ENCODE measurements around the gene KCNQ2.

KCNQ2 gene

DNA sequence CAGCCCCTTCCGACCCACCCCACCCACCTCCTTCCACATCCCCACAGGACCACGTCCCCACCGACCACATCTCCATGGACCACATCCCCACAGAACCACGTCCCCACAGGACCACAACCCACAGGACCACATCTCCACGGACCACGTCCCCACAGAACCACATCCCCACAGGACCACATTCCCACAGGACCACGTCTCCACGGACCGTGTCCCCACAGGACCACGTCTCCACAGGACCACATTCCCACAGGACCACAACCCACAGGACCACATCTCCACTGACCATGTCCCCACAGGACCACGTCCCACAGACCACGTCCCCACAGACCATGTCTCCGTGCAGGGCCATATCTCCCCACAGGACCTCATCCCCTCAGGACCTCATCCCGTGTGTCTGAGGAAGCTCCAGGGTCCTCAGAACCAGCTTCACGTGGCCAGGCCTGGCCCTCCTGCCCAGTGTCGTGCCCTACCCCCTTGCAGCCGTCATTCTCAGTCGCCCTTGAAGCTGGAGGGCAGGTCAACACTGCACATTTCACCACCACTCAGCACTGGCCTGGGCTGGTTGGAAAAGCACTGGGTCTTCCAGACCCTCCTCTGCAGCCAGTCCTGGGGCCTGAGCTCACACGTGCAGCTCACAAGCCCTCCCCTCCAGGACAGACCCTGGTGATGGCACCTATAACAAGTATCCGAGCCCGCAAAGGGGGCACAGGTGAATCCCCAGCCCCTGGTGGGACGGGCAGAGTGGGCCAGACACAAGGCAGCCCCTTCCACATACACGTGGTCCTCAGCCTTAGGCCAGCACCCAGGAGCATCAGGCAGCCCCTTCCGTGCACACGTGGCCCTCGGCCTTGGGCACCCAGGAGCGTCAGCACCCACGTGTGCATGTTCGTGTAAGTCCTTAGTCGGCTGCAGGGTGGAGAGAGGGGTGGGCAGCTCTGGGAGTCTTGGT is 115.2 kb downstream of the KCNQ2 start:
- Histone ChIP-seq H3F3A (ENCODE audit: insufficient read depth) (no peaks in the 10 kb centered on the region), H4K20me1 (ENCODE audit: low read depth, low read length) (no peaks in the 10 kb centered on the region), H3K9ac (ENCODE audit: low read length) (no peak overlapping the region), H3K27ac (ENCODE audit: low read depth, low read length) (no peak overlapping the region), H3K4me3 (ENCODE audit: insufficient read depth, low read length, poor library complexity, severe bottlenecking) (no peak overlapping the region), H3K79me2 (ENCODE audit: insufficient read depth, low read length) (no peaks in the 10 kb centered on the region), H3K9me2 (replicated peaks; ENCODE audit: insufficient read depth, low read length) (no peaks in the 10 kb centered on the region), H2AFZ (ENCODE audit: low read depth, low read length, severe bottlenecking) (no peak overlapping the region), H3K36me3 (ENCODE audit: low read length) (no peaks in the 10 kb centered on the region), H3K4me2 (ENCODE audit: low read depth, low read length, poor library complexity, severe bottlenecking) (no peak overlapping the region), H3K9me3 (ENCODE audit: insufficient read depth, low read length) (no peaks in the 10 kb centered on the region), H3K27me3 (ENCODE audit: low read length) (no peaks in the 10 kb centered on the region)
- TF ChIP-seq EZH2phosphoT487 (conservative IDR thresholded peaks at IDR 0.05; ENCODE audit: low read length) = no peak
- TF ChIP-seq, protein P1, sequence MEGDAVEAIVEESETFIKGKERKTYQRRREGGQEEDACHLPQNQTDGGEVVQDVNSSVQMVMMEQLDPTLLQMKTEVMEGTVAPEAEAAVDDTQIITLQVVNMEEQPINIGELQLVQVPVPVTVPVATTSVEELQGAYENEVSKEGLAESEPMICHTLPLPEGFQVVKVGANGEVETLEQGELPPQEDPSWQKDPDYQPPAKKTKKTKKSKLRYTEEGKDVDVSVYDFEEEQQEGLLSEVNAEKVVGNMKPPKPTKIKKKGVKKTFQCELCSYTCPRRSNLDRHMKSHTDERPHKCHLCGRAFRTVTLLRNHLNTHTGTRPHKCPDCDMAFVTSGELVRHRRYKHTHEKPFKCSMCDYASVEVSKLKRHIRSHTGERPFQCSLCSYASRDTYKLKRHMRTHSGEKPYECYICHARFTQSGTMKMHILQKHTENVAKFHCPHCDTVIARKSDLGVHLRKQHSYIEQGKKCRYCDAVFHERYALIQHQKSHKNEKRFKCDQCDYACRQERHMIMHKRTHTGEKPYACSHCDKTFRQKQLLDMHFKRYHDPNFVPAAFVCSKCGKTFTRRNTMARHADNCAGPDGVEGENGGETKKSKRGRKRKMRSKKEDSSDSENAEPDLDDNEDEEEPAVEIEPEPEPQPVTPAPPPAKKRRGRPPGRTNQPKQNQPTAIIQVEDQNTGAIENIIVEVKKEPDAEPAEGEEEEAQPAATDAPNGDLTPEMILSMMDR (IDR thresholded peaks at IDR 0.05; ENCODE audit: insufficient read depth, low read length, poor library complexity, severe bottlenecking) = no peak

DNA sequence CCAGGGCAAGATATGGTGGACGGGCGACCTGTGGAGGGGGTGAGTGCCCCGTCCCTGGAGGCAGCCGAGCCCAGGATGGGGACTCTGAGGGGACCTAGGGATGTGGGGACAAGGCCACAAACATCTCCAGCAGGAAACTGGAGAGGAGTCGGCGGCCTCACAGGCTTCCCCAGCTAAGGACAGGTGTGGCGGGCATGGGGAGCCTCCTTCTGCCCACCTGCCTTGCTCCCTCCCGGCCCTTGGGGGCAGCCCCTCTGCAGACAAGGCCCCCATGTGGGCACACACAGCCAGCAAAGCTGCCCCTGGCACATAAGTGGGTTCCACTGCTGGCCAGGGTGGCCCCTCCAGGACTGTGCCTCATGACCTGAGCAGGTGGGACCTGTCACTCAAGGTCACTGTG is 115.9 kb downstream of the KCNQ2 start:
- no peaks in the 10 kb centered on the region for H3K36me3 ChIP-seq (ENCODE audit: low read length)
- H3K9me3 ChIP-seq (ENCODE audit: insufficient read depth, low read length) = no peaks in the 10 kb centered on the region
- H3K9ac ChIP-seq (ENCODE audit: low read length) = no peak overlapping the region
- H3K27me3 ChIP-seq (ENCODE audit: low read length) = no peaks in the 10 kb centered on the region
- H3K9me2 ChIP-seq (replicated peaks; ENCODE audit: insufficient read depth, low read length) = no peaks in the 10 kb centered on the region
- H3K79me2 ChIP-seq (ENCODE audit: insufficient read depth, low read length) = no peaks in the 10 kb centered on the region
- H3K4me3 ChIP-seq (ENCODE audit: insufficient read depth, low read length, poor library complexity, severe bottlenecking) = no peak overlapping the region
- H3K27ac ChIP-seq (ENCODE audit: low read depth, low read length) = no peak overlapping the region
- TF ChIP-seq, protein P1 (IDR thresholded peaks at IDR 0.05; ENCODE audit: insufficient read depth, low read length, poor library complexity, severe bottlenecking) = no peak
- no peak for TF ChIP-seq EZH2phosphoT487 (conservative IDR thresholded peaks at IDR 0.05; ENCODE audit: low read length)
- no peak overlapping the region for H2AFZ ChIP-seq (ENCODE audit: low read depth, low read length, severe bottlenecking)
- H3F3A ChIP-seq (ENCODE audit: insufficient read depth) = no peaks in the 10 kb centered on the region
- H3K4me2 ChIP-seq (ENCODE audit: low read depth, low read length, poor library complexity, severe bottlenecking) = no peak overlapping the region
- H4K20me1 ChIP-seq (ENCODE audit: low read depth, low read length) = no peaks in the 10 kb centered on the region

DNA sequence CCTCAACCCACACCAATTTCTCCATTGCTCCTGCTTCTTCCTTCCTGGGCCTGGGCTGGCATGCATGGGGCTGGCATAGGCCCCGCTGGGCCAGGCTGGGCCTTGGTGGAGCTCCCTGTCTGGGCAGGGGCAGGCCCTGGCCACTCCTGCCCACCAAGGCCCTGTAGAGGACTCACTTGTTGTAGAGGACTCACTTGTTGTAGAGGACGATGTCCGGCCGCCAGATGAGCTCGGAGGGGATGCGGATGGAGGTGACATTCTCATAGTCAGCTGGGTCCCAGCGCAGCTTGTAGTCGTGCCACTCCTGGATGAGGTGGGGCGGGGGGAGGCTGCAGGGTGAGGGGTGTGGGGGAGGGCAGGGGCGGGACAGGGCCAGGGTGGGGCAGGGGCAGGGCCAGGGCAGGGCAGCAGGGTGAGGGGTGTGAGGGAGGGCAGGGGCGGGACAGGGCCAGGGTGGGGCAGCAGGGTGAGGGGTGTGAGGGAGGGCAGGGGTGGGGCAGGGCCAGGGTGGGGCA is 116.6 kb downstream of the KCNQ2 start:
- Histone ChIP-seq H3K79me2 (ENCODE audit: insufficient read depth, low read length) (no peaks in the 10 kb centered on the region), H2AFZ (ENCODE audit: low read depth, low read length, severe bottlenecking) (no peak overlapping the region), H3K4me3 (ENCODE audit: insufficient read depth, low read length, poor library complexity, severe bottlenecking) (no peak overlapping the region), H3K9ac (ENCODE audit: low read length) (no peak overlapping the region), H3F3A (ENCODE audit: insufficient read depth) (no peaks in the 10 kb centered on the region), H3K4me2 (ENCODE audit: low read depth, low read length, poor library complexity, severe bottlenecking) (no peak overlapping the region), H3K9me2 (replicated peaks; ENCODE audit: insufficient read depth, low read length) (no peaks in the 10 kb centered on the region), H3K27ac (ENCODE audit: low read depth, low read length) (no peak overlapping the region), H3K36me3 (ENCODE audit: low read length) (no peaks in the 10 kb centered on the region), H4K20me1 (ENCODE audit: low read depth, low read length) (no peaks in the 10 kb centered on the region), H3K9me3 (ENCODE audit: insufficient read depth, low read length) (no peaks in the 10 kb centered on the region), H3K27me3 (ENCODE audit: low read length) (no peaks in the 10 kb centered on the region)
- TF ChIP-seq, protein P1 (IDR thresholded peaks at IDR 0.05; ENCODE audit: insufficient read depth, low read length, poor library complexity, severe bottlenecking) = no peak
- TF ChIP-seq EZH2phosphoT487 (conservative IDR thresholded peaks at IDR 0.05; ENCODE audit: low read length) = no peak

All from SU-DHL-6 (cell line).